Measurements from ENCODE around the gene CKLF.

GRCh38 chr16:66512272-66513110 lies 39.9 kb upstream of the CKLF start:
- TF ChIP-seq CTCF (conservative IDR thresholded peaks at IDR 0.05; ENCODE audit: low read depth, low read length) (no peak), EZH2 (IDR thresholded peaks at IDR 0.05; ENCODE audit: borderline replicate concordance, low read depth, low read length, poor library complexity, severe bottlenecking) (no peak)

Measured in A673 (cell line).